Parathyroid adenoma (tissue), 2 donors: ENCODE measurements around the gene STN1.

Source experiments
- H2AFZ ChIP-seq: fragments of 300-600 bp; sonication (generic); one replicate; pipeline ENCODE4 v1.7.0; 2017; ENCODE audit warnings: antibody characterized with exemption, mild to moderate bottlenecking
- H3K27ac ChIP-seq: fragments of 300-600 bp; sonication (generic); one replicate; pipeline ENCODE4 v1.7.0; 2017
- H3K27me3 ChIP-seq: fragments of 300-600 bp; sonication (generic); one replicate; pipeline ENCODE4 v1.7.0; 2017; ENCODE audit warnings: low read length; ENCODE audit not compliant: control insufficient read depth, insufficient read depth
- H3K36me3 ChIP-seq: fragments of 300-600 bp; sonication (generic); one replicate; pipeline ENCODE4 v1.7.0; 2017; ENCODE audit warnings: low read length; ENCODE audit not compliant: control insufficient read depth, insufficient read depth
- H3K4me1 ChIP-seq: fragments of 300-600 bp; sonication (generic); one replicate; pipeline ENCODE4 v1.7.0; 2017; ENCODE audit warnings: control low read depth
- H3K4me2 ChIP-seq: fragments of 300-600 bp; sonication (generic); one replicate; pipeline ENCODE4 v1.7.0; 2017; ENCODE audit warnings: low read length
- H3K4me3 ChIP-seq: fragments of 300-600 bp; sonication (generic); one replicate; pipeline ENCODE4 v1.7.0; 2017; ENCODE audit warnings: low read depth, low read length
- H3K79me2 ChIP-seq: fragments of 300-600 bp; sonication (generic); one replicate; pipeline ENCODE4 v1.7.0; 2017; ENCODE audit warnings: control low read depth
- H3K9ac ChIP-seq: fragments of 300-600 bp; sonication (generic); one replicate; pipeline ENCODE4 v1.7.0; 2017; ENCODE audit warnings: mild to moderate bottlenecking
- H3K9me3 ChIP-seq: fragments of 300-600 bp; sonication (generic); one replicate; pipeline ENCODE4 v1.7.0; 2017; ENCODE audit warnings: low read length; ENCODE audit not compliant: control insufficient read depth
- TF ChIP-seq, protein P1 (sequence below): fragments of 300-600 bp; sonication (generic); IDR thresholded peaks from one replicate; pipeline ENCODE4 v1.7.0; 2017; ENCODE audit warnings: antibody characterized with exemption, mild to moderate bottlenecking
- donor health status: primary hyperparathyroidism.

STN1 gene

DNA sequence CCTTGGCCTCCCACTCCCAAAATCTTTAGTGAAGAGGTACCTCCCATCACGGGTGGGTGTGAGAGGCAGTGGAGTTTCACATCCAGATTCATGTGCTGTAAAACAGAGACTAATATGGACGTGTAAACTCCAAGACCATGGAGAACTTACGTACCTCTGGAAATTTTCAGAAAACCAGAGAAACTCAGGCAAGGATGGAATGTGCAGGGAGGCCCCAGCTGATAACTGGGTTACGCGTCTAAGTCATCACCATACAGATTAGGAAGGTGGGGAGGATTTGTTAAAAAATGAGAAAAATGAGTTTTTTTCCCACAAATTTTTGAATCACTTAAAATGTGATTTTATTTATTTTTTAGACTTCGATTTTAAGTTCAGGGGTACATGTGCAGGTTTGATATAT lies 16.3 kb upstream of the STN1 start:
- no peaks in the 10 kb centered on the region for H3K36me3 ChIP-seq

DNA sequence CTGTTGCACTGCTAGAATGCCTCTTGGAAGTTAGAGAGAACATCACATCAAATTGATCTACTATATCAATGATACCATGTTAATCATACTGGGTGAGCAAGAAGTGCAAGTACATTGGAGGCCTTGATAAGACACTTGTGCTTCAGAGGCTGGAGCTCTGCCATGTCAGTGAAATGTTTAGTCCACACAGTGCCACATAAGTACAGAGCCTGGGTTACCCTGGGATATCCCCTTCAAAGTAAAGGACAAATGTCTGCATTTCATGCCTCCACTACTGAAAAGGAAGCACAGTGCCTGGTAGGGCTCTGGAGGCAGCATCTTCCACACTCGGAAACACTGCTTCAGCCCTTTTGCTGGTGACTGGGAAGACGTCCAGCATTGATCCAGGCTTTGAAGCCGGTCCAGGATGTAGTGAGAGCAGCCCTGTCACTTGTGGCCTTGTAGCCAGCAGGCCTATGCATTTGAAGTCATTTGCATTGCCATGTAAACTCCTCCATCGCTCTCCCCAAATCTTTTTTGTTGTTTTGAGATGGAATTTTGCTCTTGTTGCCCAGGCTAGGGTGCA lies 15.7 kb upstream of the STN1 start:
- TF ChIP-seq, protein P1, sequence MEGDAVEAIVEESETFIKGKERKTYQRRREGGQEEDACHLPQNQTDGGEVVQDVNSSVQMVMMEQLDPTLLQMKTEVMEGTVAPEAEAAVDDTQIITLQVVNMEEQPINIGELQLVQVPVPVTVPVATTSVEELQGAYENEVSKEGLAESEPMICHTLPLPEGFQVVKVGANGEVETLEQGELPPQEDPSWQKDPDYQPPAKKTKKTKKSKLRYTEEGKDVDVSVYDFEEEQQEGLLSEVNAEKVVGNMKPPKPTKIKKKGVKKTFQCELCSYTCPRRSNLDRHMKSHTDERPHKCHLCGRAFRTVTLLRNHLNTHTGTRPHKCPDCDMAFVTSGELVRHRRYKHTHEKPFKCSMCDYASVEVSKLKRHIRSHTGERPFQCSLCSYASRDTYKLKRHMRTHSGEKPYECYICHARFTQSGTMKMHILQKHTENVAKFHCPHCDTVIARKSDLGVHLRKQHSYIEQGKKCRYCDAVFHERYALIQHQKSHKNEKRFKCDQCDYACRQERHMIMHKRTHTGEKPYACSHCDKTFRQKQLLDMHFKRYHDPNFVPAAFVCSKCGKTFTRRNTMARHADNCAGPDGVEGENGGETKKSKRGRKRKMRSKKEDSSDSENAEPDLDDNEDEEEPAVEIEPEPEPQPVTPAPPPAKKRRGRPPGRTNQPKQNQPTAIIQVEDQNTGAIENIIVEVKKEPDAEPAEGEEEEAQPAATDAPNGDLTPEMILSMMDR = no peak
- no peaks in the 10 kb centered on the region for H3K36me3 ChIP-seq
- H3K4me2 ChIP-seq = no peak overlapping the region
- H3K4me1 ChIP-seq = no peaks in the 10 kb centered on the region
- no peaks in the 10 kb centered on the region for H3K79me2 ChIP-seq
- H3K27me3 ChIP-seq = no peaks in the 10 kb centered on the region
- no peak overlapping the region for H3K9ac ChIP-seq
- no peaks in the 10 kb centered on the region for H3K9me3 ChIP-seq
- no peak overlapping the region for H3K27ac ChIP-seq
- peak overlapping the region; percentile 43 for H2AFZ ChIP-seq
- no peak overlapping the region for H3K4me3 ChIP-seq

More for the DNA sequence above, 16.3 kb upstream of the STN1 start:
- Histone ChIP-seq H2AFZ (no peak overlapping the region), H3K79me2 (no peaks in the 10 kb centered on the region), H3K4me3 (no peak overlapping the region), H3K27me3 (no peaks in the 10 kb centered on the region), H3K4me2 (no peak overlapping the region), H3K4me1 (no peaks in the 10 kb centered on the region), H3K9me3 (no peaks in the 10 kb centered on the region), H3K9ac (no peak overlapping the region), H3K27ac (no peak overlapping the region)
- TF ChIP-seq, protein P1 = no peak

DNA sequence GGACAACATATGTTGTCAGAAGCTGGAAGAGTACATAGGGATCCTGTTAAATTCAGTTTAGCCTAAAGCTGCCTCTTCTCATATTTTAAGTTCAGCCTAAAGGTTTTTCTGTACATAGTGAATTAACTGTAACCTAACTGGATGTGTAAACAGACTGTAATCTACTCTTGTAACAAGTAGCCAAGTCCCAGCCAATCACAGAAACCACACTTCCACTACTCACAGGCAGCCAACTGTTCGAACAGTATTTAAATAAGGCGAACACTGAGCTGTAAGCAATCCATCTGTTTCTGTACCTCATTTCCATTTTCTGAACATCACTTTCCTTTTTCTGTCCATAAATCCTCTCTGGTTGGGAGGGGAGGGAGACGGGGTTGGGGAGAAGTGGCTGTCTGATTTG lies 15.0 kb upstream of the STN1 start:
- no peaks in the 10 kb centered on the region for H3K79me2 ChIP-seq
- no peak overlapping the region for H2AFZ ChIP-seq
- no peak overlapping the region for H3K27ac ChIP-seq
- H3K36me3 ChIP-seq = no peaks in the 10 kb centered on the region
- no peaks in the 10 kb centered on the region for H3K9me3 ChIP-seq
- H3K4me2 ChIP-seq = no peak overlapping the region
- no peak overlapping the region for H3K4me3 ChIP-seq
- no peaks in the 10 kb centered on the region for H3K4me1 ChIP-seq
- TF ChIP-seq, protein P1 = no peak
- H3K27me3 ChIP-seq = no peaks in the 10 kb centered on the region
- no peak overlapping the region for H3K9ac ChIP-seq

DNA sequence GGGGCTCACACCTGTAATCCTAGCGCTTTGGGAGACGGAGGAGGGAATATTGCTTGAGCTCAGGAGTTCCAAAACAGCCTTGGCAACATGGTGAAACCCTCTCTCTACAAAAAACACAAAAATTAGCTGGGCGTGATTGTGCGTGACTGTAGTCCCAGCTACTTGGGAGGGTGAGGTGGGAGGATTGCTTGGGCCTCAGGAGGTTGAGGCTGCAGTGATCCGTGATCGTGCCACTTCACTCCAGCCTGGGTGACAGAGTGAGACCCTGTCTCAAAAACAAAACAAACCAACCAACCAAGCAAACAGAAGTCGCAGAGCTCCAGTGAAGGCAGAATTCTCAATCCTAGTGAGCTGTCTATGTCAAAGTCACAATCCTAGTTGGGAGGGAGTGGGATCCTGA lies 14.3 kb upstream of the STN1 start:
- H3K4me1 ChIP-seq = no peaks in the 10 kb centered on the region
- no peaks in the 10 kb centered on the region for H3K36me3 ChIP-seq
- H3K9me3 ChIP-seq = no peaks in the 10 kb centered on the region
- no peaks in the 10 kb centered on the region for H3K79me2 ChIP-seq
- TF ChIP-seq, protein P1 = no peak
- no peak overlapping the region for H3K4me2 ChIP-seq
- no peak overlapping the region for H3K9ac ChIP-seq
- H3K27ac ChIP-seq = no peak overlapping the region
- no peak overlapping the region for H2AFZ ChIP-seq
- H3K27me3 ChIP-seq = no peaks in the 10 kb centered on the region
- no peak overlapping the region for H3K4me3 ChIP-seq

DNA sequence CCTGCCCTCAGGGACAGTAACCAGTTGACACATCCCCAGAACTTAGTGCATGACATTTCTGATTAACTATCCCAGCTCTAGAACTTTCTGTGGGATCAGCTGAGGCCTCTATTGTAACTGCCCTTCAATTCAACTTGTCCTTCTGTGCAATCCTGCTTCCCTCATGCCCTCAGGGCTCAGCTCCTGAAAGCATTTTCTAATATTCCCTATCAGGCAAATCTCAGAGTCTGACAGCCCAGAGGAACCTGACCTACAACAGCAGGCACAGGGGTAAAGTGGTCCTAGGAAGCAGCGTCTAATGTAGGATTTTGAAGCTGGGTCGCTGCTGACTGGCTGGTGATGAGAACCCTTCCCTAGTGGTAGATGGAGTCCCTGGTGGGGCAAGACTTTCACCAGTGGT lies 13.6 kb upstream of the STN1 start:
- Histone ChIP-seq H3K27me3 (no peaks in the 10 kb centered on the region), H2AFZ (no peak overlapping the region), H3K27ac (no peak overlapping the region), H3K9ac (no peak overlapping the region), H3K9me3 (no peaks in the 10 kb centered on the region), H3K4me1 (no peaks in the 10 kb centered on the region), H3K36me3 (no peaks in the 10 kb centered on the region), H3K79me2 (no peaks in the 10 kb centered on the region), H3K4me3 (no peak overlapping the region), H3K4me2 (no peak overlapping the region)
- TF ChIP-seq, protein P1 = no peak
